H1 (cell line): ENCODE results near the gene CFDP1.

ENCODE experiments used
- ATF2 ChIP-seq: IDR thresholded peaks from 2 replicates; pipeline ENCODE4 v1.6.1; 2012; ENCODE audit warnings: low read length, inconsistent platforms
- CEBPB ChIP-seq: IDR thresholded peaks from 2 replicates; pipeline ENCODE4 v1.6.1; 2012; ENCODE audit warnings: low read depth, low read length
- CTCF ChIP-seq, 3 experiments: IDR thresholded peaks; 1 replicate in 2 of 3; 2 replicates in 1 of 3; pipeline versions ENCODE4 v1.5.1 to v1.6.1; 2011; ENCODE audit warnings: low read length in 3 of 3, mild to moderate bottlenecking in 3 of 3, inconsistent platforms in 2 of 3, low read depth in 1 of 3, moderate library complexity in 1 of 3; ENCODE audit not compliant: insufficient read depth in 1 of 3; ENCODE audit errors: control extremely low read depth in 1 of 3
- POLR2A ChIP-seq, 2 experiments: IDR thresholded peaks; 1 replicate in 1 of 2; 2 replicates in 1 of 2; pipeline ENCODE4 v1.6.1; 2011; ENCODE audit warnings: low read depth in 2 of 2, low read length in 2 of 2, mild to moderate bottlenecking in 2 of 2; ENCODE audit errors: control extremely low read depth in 1 of 2
- RBBP5 ChIP-seq: IDR thresholded peaks from 2 replicates; pipeline ENCODE4 v1.7.1; 2012; ENCODE audit warnings: low read depth, mild to moderate bottlenecking, inconsistent platforms, low read length, moderate library complexity, borderline replicate concordance

DNA sequence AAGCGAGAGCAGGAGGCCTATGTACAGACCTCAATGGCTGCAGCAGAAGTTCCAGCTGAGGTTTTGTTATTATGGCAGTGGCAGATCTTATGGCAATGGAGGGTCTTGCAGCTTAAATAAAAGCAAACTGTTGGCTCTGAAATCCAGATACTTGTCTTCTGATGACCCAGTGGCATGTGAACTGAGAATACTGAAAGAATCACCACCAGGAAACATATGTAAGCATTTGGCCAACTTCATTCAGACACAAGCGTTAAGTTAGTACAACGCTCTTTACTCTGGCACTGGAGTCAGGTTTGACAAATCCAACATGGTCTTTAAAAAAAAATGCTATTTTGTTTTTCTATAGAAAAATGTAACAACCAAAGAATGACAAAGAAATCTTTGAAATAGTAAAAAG lies 70.5 kb downstream of the CFDP1 start:
- TF ChIP-seq CEBPB (no peak), ATF2 (no peak), CTCF (IDR thresholded peaks at IDR 0.05; ENCODE audit: control extremely low read depth in 1 of 3, insufficient read depth in 1 of 3, low read depth in 1 of 3, low read length in 3 of 3) (no peak), RBBP5 (no peak), POLR2A (IDR thresholded peaks at IDR 0.05; ENCODE audit: control extremely low read depth in 1 of 2, low read depth in 2 of 2, low read length in 2 of 2) (no peak)
